Fibroblast of skin of right quadriceps (primary cell): Measurements from ENCODE around the gene NAV2.
A peak's percentile ranks its signal among the peaks of the same experiment; 100 is the strongest.

ENCODE experiments used
- DNase-seq: peaks from one replicate; pipeline ENCODE4 v3.0.0-alpha.2; 2013

NAV2 gene

GRCh38 chr11:19779740-19780139 is 67.1 kb downstream of the NAV2 start:
- DNase-seq, result no peak

DNA sequence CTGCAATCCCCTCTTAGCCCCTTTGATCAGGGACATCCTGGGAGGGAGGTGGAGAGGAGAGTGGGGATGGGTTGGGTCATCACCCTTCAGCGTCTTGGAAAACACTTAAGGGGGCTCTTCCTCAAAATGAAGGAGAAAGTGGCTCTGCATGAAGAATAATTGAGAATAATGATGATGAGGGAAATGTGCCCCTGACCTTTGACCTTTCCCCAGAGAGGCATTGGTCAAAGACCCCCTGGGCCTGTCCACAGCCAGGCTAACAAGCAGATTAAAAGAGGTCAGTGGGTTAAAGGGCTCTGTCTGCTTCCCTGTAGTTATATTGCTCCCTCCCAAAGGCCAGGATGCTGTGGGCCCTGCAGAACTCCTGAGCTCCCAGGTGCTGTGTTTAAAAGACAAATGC is 68.7 kb downstream of the NAV2 start:
- no peak for DNase-seq

DNA sequence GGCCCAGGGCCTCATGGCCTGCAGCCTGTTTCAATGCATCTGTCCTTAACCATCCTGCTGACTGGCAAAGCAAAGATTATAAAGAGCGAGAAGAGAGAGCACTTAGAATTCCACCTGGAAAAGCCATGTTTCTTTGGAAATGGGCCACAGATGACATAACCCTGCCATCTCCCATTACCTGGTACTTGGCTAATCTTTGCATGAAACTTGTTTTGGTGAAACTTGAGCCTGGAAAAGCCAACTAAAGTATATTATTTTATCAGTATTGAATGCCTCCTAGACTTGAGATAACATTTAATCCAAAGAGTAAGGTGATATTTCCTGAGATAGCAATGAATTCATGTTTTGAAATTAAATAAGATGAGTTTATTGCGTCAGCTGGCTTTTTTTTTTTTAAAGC is 72.6 kb downstream of the NAV2 start:
- no peak for DNase-seq

DNA sequence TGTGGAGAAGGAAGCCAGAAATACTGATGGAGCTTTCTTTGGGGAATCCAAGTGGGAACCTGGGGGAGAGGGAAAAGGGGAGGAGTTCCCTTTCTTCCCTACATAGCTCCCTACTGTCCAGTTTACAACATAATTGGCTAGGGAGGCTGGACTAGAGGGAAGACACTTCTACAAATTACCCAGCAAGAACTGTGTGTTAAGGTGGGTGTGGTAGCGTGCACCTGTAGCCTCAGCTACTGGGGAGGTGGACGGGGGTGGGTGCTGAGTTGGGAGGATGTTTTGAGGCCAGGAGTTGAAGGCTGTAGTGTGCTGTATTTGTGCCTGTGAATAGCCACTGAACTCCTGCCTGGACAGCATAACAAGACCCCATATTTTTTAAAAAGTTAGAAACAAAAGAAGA is 74.0 kb downstream of the NAV2 start:
- DNase-seq, result no peak

DNA sequence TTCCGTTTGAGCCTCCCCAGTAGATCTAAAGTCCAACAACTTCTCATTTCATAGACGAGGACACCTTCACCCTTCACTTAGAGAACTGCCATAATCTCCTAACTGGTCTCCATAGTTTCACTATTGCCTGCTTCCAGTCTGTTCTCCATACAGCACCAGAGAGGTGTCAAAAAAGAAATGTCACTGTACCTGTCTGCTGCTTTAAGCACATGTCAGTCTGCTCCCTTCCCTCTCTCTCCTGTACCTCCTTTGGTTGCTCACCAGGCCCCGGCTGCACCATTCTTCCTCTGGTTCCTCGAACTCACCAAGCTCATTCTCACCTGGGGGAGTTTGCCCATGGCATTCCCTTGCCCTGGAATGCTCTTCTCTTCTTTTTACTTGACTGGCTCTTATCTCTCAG is 75.8 kb downstream of the NAV2 start:
- no peak for DNase-seq

DNA sequence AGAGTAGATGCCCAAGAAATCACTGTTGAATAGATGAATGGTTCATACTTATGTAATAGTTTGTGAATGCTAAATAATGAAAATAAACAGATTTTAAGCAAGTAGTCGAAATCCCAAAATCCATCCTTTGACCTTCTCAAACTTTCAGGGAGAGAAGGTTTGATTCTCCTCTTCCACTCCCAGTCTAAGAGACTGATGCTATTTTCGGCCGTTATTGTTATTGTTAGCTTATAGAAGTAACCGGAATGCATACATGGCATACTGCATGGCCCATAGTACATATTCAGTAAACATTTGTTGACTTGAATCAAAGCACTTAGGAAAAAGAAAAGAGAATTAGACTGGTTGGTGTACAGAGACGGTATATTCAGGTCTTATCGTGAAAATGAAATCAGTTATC is 76.6 kb downstream of the NAV2 start:
- no peak for DNase-seq

DNA sequence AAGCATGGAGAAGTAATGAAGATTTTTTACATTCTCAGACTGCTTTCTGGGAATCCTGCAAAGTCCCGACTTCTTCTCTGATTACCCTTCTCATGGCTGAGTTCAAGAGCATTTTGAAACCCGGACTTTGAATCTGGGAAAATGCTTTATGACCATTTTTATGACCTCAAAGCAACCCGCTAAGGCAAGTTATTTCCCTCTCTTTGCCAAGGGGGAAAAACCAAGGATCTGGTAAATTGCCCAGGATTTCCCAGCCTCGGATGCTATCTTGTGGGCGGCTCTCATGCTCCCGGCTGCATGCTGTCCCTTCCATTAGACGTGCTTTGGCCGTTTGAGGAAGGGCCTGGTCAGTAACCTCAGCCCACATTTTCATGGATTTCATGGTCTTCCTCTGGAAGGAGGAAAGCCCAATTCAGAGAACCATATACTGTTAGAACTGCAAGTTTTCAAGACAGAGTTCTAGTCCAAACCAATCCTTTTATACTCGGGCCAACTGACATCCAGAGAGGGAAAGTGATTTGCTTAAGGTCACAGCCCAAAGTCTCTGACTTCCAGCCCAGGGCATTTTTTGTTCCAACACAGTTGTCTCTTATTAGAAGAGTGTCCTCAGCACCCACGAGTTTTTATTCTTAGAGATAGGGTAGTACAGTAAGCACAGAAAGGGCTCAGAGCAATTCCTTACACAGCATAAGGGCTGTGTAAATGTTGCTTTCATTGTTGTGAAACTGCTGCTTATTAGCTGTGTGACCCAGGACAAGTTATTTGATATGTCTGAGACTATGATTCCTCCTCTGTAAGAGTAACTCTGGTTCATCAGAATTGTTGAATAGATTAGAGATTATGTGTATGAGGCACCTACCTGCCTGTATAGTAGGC is 77.4 kb downstream of the NAV2 start:
- DNase-seq, result peak; percentile 84

GRCh38 chr11:19790831-19791552 is 78.4 kb downstream of the NAV2 start:
- no peak for DNase-seq

GRCh38 chr11:19792510-19792909 is 79.9 kb downstream of the NAV2 start:
- peak; percentile 33 for DNase-seq

DNA sequence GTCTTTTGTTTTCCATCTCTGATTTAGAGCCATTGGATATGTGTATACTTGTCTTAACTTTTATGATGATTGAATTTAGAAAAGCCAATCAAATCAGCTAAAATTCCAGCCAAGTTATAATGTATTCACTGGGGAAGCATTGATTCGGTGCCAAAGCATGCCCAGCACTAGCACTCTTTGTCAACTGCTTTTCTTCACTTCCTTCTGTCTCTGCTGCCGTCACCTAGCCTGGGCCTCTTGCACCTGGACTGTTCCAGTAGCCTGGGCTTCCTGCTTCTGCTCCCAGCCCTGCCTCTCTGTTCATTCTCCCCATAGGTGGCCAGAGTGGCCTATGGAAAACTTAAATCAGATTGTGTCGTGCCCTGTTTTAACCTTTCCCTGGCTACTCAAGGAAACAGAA is 80.7 kb downstream of the NAV2 start:
- DNase-seq, result no peak

- DNase-seq, result no peak
These were observed 81.5 kb downstream of the NAV2 start for GRCh38 chr11:19794161-19794560.

DNA sequence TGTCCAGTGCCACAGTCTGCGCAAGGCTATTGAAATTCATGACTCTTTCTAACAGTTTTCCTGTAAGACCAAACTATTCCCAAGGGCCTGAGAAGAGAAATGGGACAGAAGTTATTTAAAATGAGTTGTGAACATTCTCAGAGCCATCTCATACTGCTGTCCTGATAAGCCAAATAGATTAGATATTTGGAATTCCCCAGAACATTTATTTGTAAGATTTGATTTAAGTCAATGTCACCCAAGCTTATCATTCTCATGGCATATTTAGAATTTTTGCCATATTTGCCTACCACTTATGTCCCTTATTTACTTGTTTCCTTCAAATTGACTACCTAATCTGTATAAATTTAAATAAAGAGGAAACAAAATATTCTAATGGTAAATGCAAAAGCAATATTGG is 82.4 kb downstream of the NAV2 start:
- DNase-seq, result no peak

DNA sequence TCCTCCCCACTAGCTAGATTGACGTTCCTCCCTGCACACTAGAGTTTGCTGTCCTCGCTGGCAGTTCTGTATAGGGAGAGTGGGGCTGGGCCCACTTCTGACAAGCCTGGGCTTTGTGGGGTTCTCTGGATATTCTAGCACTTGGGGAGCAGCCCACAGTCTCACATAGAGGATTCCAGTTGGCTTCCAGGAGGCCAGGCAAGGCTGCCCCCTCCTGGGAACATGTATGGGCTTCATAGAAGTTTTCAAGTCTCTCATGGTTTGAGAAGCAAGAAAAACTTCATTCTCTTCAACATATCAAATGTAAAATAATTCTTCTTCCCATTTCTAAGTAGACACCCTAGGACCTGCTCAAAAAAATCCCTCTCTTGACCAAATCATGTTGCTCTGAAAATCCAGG is 87.5 kb downstream of the NAV2 start:
- no peak for DNase-seq

DNA sequence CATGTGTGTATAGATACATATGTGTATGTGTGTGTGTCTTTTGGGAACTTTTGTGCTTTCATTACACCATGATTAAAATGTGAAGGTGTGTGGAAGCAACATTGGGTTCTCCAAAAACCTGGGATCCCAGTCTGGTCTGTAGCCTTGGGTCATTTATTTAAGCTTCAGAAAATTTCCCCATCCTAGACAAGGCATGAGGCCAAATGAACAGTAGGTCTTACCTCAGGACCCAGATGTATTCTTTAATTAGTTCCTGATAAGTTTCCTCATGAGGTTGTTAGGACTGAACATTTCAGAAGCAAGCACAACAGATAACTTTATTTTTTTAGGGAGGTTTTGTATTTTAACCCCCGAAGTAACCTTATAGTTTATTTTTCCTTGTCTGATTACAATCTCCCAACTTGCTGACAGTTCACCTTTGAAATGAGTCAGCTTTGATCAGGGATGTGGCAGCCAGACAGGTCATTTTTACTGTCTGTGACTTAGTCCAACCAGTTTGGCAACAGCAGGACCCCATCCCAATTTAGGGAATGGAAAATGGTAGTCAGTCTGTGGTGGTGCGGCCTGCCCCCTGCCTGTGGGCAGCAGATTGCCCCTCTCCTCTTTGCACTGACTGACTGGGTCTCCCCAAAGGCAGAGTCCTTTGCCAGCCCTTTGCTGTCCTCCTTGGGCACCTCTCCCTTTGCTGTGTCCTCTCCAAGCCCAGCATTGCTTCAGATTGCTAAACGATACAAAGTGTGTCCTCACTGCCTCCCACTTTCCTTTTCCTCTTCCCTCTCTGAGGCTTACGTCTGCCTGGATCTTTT is 88.3 kb downstream of the NAV2 start:
- DNase-seq, result no peak

- DNase-seq, result no peak
These were observed 90.2 kb downstream of the NAV2 start for GRCh38 chr11:19802773-19803293.

DNA sequence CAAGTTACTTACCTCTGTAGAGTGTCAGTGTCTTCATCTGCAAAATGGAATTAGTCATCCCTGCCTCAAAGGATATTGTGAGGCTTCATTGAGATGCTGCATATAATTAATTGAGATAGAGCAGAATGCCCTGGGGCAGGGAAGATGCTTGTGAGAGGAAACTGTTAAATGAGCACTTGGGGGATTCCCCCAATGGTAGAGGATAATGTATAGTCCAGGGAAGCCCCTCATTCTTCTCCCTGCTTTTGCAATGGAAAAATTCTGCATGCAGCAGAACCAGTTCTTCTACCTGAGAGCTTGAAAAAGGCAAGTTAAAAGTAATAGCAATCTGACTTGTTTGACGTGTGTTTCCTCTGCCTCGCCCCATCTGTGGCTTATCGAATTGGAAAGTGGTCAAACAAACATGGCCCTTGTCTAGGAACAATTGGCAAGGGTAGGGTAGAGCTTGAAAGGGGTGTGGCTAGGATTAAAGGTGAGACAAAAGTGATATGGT is 90.9 kb downstream of the NAV2 start:
- no peak for DNase-seq

- no peak for DNase-seq
These were observed 92.7 kb downstream of the NAV2 start for GRCh38 chr11:19805376-19805775.

- no peak for DNase-seq
These were observed 93.2 kb downstream of the NAV2 start for GRCh38 chr11:19805827-19806226.

DNA sequence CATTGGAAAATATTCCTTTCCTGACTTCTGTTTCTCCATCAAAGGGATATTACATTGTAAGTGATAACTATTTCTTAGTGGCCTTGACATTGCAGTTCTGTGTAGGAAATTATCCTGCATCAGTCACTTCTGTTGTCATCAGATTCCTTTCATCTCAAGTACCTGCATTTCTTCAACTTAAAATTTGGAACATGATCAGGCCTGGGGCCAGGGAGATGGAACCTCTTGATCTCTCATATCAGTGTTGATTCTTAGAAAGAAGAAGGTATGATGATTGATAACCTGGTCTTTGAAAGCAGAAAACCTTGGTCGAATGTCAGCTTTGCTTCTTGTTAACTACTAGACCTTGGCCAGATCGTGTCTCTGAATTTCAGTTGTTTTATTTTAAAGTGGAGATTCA is 93.6 kb downstream of the NAV2 start:
- DNase-seq, result no peak

GRCh38 chr11:19808076-19808911 is 95.7 kb downstream of the NAV2 start:
- no peak for DNase-seq

DNA sequence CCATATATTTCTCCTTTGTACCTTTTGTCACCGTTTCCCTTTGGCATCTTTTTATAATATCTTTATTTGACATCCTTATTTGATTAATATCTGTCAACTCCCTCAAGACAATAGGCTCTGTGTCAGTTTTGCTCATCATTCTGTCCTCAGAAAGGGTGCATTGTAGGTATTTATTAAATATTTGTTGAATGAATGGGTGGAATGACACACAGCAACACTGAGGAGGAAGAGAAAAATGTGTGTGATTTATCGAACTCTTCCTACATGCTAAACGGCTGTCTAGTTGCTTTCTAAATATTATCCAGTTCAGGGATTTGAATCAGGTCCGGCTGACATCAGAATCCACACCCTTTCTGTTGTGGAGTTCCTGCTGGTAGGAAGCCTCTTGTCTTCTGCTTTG is 98.2 kb downstream of the NAV2 start:
- DNase-seq, result no peak

DNA sequence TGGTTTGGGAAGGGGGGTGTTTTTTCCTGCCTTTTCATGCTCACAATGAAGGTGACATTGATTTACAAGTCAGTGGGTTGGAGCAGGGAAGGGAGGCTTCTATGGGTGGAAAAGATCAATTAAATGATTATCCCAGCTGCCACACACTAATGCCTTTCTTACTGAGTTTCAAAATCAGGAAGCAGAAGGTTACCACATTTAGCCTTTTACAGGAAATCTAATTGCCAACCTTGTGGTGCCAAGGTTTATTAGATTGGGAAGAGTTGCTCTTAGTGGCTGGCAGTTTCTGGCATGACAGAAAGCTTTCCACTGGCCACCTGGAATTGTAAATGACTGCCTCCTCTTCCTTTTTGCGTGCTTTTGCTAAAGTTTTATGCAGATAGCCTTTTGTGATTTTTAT is 98.7 kb downstream of the NAV2 start:
- no peak for DNase-seq
